Nucleus accumbens (tissue), 56 donors: ENCODE data around the gene ADGRB3.
"Not testable (repeated sequence)": the region's sequence is repeated elsewhere in the genome, so short reads cannot be mapped to it uniquely, and the experiment has no call there.

Source experiments
- DNase-seq, 56 donors: peaks; one replicate each; lab custom pipeline; 2025; lab: John Stamatoyannopoulos, UW

Gene ADGRB3

GRCh38 chr6:68732423-68732822 is 97.3 kb downstream of the ADGRB3 start:
- DNase-seq: no peak

GRCh38 chr6:68735866-68736265 is 100.8 kb downstream of the ADGRB3 start:
- DNase-seq: no peak

DNA sequence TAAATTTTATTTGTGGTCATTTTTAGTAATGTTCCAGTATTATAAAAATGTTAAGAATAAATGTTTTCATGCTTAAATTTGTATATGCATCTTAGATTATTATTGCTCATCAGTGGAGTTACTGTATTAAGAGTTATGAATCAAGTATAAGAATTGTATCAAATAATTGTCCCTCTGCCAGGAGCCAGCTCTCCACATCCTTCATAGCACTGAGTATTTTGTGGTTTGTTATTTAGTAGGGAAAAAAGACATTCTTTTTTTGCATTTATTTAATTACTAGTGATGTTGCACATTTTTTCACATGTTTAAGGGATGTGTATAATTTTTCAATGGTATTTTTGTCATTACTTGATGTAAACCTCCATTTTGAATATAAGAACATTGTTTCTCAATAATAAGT is 102.0 kb downstream of the ADGRB3 start:
- DNase-seq: no peak

- DNase-seq: no peak
Observed at GRCh38 chr6:68738039-68738438, 103.0 kb downstream of the ADGRB3 start.

- no peak for DNase-seq
Observed at GRCh38 chr6:68740828-68741500, 105.9 kb downstream of the ADGRB3 start.

DNA sequence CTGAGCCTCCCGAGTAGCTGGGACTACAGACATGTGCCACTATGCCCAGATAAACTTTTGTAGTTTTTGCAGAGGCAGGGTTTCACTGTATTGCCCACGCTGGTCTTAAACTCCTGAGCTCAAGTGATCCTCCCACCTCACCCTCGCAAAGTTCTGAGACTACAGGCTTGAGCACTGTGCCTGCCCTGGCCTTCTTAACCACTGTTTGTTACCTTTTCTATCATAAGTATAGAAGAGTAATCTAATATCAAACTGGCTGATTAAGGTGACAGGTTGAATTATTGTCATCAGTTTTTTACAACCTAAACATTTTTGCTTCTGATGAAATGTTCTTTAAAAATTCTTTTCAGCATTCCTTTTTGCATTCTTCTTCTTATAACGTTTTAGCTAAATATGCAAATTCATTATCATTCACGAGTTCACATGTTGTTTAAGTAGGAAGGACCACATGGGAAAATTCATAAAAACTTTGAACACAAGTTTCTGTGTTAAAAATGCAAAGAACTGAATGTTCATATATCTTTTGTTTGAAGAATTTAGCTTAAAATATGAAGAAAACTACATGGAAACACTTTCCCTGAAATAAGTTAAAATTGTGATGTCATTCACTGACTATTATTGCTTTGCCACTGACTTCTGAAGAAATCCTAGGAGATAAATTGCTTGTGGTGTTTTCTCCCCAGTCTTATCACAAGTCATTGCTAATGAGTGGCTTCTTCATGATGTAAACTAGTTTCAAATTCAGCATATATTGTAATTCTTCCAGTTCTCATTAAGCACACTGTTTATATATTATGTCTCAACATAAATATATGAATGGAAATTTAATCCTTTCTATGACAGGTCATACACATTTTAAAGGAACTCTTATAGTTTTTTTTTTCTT is 106.7 kb downstream of the ADGRB3 start:
- DNase-seq: no peak

DNA sequence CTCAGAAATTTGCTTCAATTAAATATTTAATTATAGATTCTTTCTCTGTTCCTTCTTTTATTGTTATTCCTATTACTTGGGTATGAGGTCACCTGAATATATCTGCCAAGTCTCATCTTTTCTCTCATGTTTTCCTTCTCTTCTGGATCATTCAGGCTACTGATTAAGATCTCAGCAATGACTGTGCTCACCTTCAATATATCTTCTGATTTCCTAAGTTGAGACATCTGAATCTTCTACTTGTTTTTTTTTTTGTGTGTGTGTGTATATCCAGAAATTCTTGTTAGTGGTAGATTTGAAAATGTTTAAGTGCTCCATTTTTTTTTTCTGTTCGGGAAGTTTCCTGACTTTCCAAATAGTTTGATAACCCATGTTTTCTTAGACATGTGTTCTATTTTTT is 108.0 kb downstream of the ADGRB3 start:
- DNase-seq: no peak

DNA sequence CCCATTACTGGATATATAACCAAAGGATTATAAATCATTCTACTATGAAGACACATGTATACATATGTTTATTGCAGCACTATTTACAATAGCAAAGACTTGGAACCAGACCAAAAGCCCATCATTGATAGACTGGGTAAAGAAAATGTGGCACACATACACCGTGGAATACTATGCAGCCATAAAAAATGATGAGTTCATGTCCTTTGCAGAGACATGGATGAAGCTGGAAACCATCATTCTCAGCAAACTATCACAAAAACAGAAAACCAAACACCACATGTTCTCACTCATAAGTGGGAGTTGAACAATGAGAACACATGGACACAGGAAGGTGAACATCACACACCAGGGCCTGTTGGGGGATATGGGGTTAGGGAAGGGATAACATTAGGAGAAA is 109.3 kb downstream of the ADGRB3 start:
- not testable (repeated sequence) for DNase-seq

DNA sequence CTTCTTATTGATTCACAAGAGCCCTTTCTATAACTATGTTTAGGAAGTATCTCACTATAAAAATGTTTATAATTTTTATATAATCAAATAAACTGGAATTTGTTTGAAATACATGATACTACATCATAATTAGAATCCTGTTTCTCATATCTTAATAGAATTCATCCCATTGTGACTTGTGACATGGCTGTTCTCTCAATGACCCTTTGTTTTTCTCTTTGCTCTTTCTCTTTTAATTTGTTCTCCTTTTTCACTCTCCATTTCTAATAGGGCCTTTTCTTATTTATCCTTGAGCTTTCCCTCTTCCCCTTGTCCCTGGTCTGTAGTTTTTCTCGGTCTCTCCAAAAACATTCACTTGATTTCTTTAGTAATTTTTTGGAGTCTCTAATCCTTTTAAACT is 111.3 kb downstream of the ADGRB3 start:
- no peak for DNase-seq

DNA sequence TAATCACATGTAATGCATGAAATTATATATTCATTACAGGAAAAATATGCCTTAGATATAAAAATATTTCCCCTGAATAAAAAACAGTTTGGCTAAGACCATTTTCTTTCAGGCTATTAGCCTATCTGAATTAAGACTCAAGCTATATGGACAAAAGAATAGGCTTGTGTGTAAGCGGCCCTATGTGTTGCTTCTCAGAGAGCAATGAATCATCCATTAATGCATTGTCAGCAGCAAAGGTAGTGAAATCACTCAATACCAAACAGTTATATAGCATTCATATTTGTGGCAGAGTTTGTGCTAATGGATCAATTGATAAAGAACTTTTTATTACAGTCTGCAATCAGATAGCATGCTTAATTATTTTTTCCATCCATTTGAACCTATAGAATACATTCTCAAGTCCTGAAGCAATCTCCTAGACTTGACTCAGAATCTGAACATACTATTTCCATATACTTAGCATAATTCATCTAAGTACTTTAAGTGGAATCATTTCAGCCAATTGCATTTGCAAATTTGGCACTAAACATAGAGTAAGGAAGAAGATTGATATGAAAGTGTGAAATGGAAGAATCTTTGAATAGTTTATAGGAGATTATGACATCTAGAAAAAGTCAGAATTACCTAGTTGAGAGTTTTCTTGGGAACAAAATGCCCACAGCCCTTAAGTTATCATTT is 112.2 kb downstream of the ADGRB3 start:
- no peak for DNase-seq

- DNase-seq: not testable (repeated sequence)
Observed at GRCh38 chr6:68747832-68748231, 112.8 kb downstream of the ADGRB3 start.

GRCh38 chr6:68754681-68755213 is 119.7 kb downstream of the ADGRB3 start:
- no peak for DNase-seq

- no peak for DNase-seq
Observed at GRCh38 chr6:68756454-68757375, 121.6 kb downstream of the ADGRB3 start.

GRCh38 chr6:68757821-68758220 is 122.7 kb downstream of the ADGRB3 start:
- no peak for DNase-seq

GRCh38 chr6:68758559-68758958 is 123.5 kb downstream of the ADGRB3 start:
- DNase-seq: no peak

DNA sequence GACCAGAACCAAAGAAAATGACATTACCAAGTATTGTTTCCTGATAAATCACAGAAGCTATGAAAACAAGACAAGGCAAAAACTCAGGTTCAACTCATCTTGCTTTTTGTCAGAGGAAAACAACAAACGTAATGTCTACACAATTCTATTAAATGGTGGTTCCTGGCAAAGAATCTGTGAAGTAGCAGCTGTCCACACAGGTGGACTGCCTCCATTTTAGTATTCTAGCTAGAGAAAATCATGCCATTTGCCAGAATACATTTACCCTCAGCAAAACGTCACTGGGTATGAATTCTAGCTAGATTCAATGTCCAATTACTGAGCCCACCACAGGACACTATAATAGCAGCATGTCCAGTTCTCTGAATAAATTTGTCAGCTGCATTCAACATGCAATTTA is 125.4 kb downstream of the ADGRB3 start:
- no peak for DNase-seq

GRCh38 chr6:68760941-68761676 is 126.0 kb downstream of the ADGRB3 start:
- peak in 24 of 56 donors; percentile 2 to 61 (median 29) for DNase-seq

- no peak for DNase-seq
Observed at GRCh38 chr6:68761985-68762384, 126.9 kb downstream of the ADGRB3 start.

DNA sequence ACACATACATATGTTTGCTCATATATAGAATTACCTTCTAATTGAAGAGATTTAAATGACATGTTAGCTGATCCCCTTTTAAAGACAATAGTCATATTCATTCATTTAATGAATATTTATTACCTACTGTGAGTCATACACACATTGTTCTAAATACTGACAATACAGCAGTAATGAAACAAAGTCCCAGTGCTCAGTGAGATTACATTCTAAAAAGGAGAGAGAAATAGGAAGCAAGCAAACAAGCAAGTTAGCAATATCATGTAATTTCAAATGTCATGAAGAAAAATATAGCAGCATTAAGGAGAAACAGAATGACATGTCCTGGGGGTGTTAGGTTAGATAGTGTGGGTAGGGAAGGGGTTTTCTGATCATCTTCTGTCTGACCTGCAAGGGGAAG is 136.3 kb downstream of the ADGRB3 start:
- no peak for DNase-seq
